Endodermal cell (in vitro differentiated cells): ENCODE results near the gene PPM1E. TPM values are rescaled to one million over a fixed set of nuclear protein-coding genes. Genes with fewer than 3 reads are reported as not detected.

ENCODE experiments used
- DNase-seq: peaks from one replicate; pipeline ENCODE4 v3.0.0-alpha.2; 2017
- H3K27ac ChIP-seq: 2 replicates; pipeline ENCODE4 v1.5.1; 2013; ENCODE audit warnings: mild to moderate bottlenecking, low read depth, low read length, moderate library complexity
- H3K27me3 ChIP-seq: 2 replicates; pipeline ENCODE4 v1.6.1; 2013; ENCODE audit warnings: mild to moderate bottlenecking, low read length, moderate library complexity; ENCODE audit not compliant: insufficient read depth, control insufficient read depth, poor library complexity, severe bottlenecking
- H3K36me3 ChIP-seq: 2 replicates; pipeline ENCODE4 v1.7.0; 2013; ENCODE audit warnings: mild to moderate bottlenecking, low read length, moderate library complexity; ENCODE audit not compliant: control insufficient read depth, insufficient read depth
- H3K4me1 ChIP-seq: one replicate; pipeline ENCODE4 v1.7.0; 2013; ENCODE audit warnings: low read length; ENCODE audit not compliant: control insufficient read depth, insufficient read depth
- H3K4me3 ChIP-seq: 2 replicates; pipeline ENCODE4 v1.5.1; 2013; ENCODE audit warnings: mild to moderate bottlenecking, low read length, moderate library complexity
- H3K9ac ChIP-seq: 2 replicates; pipeline ENCODE4 v1.6.1; 2013; ENCODE audit warnings: mild to moderate bottlenecking, low read length, moderate library complexity; ENCODE audit not compliant: poor library complexity, severe bottlenecking; ENCODE audit errors: extremely low read depth
- H3K9me3 ChIP-seq: 2 replicates; pipeline ENCODE4 v1.6.1; 2013; ENCODE audit warnings: mild to moderate bottlenecking, low read length, moderate library complexity; ENCODE audit not compliant: control insufficient read depth
- H3K27ac Mint-ChIP-seq: 2 replicates; pipeline ENCODE4 v1.8.0; 2020; ENCODE audit warnings: mixed read lengths
- H3K27me3 Mint-ChIP-seq: 2 replicates; pipeline ENCODE4 v1.8.0; 2021; ENCODE audit warnings: mild to moderate bottlenecking, mixed read lengths; ENCODE audit not compliant: insufficient read depth
- H3K36me3 Mint-ChIP-seq: 2 replicates; pipeline ENCODE4 v1.8.0; 2020; ENCODE audit warnings: low read depth, mixed read lengths
- H3K4me1 Mint-ChIP-seq: 2 replicates; pipeline ENCODE4 v1.8.0; 2020; ENCODE audit warnings: mixed read lengths
- H3K4me3 Mint-ChIP-seq: 2 replicates; pipeline ENCODE4 v1.8.0; 2020; ENCODE audit warnings: mild to moderate bottlenecking, moderate library complexity, mixed read lengths
- H3K9me3 Mint-ChIP-seq: 2 replicates; pipeline ENCODE4 v1.8.0; 2020; ENCODE audit warnings: mild to moderate bottlenecking, mixed read lengths
- WGBS, 2 experiments: methylation state at CpG; one replicate each; pipeline versions ENCODE4 v1.1.5 to v1.1.7; 2013; ENCODE audit warnings: missing lambda C conversion rate in 2 of 2, mixed read lengths in 1 of 2; ENCODE audit not compliant: insufficient coverage in 1 of 2, insufficient read length in 1 of 2; 5-methylcytosine and 5-hydroxymethylcytosine counted together
- total RNA-seq, 2 donors: library from RNA; stranded (reverse); fragmentation: NEBNext Ultra II Directional in 1 of 2; extraction: Animal tissue kit (Norgen Biotek cat#: 25700) in 1 of 2; gene quantifications; 2 replicates in 1 of 2; 3 replicates in 1 of 2; pipeline ENCODE4 v1.2.1, GENCODE V29; 2021
- TF ChIP-seq, protein P1 (sequence below): fragments of 200-600 bp; sonication (generic); conservative IDR thresholded peaks from 2 replicates; pipeline ENCODE4 v1.5.0; 2021; ENCODE audit warnings: antibody characterized with exemption, mild to moderate bottlenecking

Gene PPM1E
- total RNA-seq, 2 donors from 2014 or later = 1.4 to 2.2 TPM

DNA sequence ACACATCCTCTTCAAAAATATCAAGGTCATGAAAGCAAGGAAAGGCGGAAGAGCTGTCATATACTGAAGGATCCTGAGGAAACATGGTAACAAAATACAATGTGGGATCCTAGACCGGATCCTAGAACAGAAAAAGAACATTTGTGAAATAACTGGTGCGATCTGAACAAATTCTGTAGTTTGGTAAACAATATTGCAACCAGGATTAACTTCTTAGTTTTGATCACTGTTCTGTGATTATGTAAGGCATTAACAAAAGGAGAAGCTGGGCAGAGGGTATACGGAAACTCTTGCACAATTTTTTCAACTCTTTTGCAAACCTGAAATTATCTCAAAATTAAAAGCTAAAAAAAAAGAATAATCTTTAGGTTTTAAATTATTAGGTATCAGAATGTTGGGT, 241.3 kb downstream of the PPM1E start:
- no peak for DNase-seq
- Mint-ChIP-seq H3K27me3 (no peaks in the 10 kb centered on the region), H3K4me1 (peaks cover 6% of the 10 kb centered on the region), H3K4me3 (no peak overlapping the region), H3K36me3 (peaks cover 33% of the 10 kb centered on the region), H3K9me3 (no peaks in the 10 kb centered on the region), H3K27ac (no peak overlapping the region)
- Histone ChIP-seq H3K36me3 (peaks cover 31% of the 10 kb centered on the region), H3K4me1 (no peaks in the 10 kb centered on the region), H3K27me3 (no peaks in the 10 kb centered on the region), H3K4me3 (no peak overlapping the region), H3K9me3 (no peaks in the 10 kb centered on the region), H3K27ac (no peak overlapping the region), H3K9ac (no peak overlapping the region)
- TF ChIP-seq, protein P1, sequence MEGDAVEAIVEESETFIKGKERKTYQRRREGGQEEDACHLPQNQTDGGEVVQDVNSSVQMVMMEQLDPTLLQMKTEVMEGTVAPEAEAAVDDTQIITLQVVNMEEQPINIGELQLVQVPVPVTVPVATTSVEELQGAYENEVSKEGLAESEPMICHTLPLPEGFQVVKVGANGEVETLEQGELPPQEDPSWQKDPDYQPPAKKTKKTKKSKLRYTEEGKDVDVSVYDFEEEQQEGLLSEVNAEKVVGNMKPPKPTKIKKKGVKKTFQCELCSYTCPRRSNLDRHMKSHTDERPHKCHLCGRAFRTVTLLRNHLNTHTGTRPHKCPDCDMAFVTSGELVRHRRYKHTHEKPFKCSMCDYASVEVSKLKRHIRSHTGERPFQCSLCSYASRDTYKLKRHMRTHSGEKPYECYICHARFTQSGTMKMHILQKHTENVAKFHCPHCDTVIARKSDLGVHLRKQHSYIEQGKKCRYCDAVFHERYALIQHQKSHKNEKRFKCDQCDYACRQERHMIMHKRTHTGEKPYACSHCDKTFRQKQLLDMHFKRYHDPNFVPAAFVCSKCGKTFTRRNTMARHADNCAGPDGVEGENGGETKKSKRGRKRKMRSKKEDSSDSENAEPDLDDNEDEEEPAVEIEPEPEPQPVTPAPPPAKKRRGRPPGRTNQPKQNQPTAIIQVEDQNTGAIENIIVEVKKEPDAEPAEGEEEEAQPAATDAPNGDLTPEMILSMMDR = no peak
- WGBS, 2 experiments = 94 to 95% methylated on average over 3 to 4 of the region's 4 CpGs

DNA sequence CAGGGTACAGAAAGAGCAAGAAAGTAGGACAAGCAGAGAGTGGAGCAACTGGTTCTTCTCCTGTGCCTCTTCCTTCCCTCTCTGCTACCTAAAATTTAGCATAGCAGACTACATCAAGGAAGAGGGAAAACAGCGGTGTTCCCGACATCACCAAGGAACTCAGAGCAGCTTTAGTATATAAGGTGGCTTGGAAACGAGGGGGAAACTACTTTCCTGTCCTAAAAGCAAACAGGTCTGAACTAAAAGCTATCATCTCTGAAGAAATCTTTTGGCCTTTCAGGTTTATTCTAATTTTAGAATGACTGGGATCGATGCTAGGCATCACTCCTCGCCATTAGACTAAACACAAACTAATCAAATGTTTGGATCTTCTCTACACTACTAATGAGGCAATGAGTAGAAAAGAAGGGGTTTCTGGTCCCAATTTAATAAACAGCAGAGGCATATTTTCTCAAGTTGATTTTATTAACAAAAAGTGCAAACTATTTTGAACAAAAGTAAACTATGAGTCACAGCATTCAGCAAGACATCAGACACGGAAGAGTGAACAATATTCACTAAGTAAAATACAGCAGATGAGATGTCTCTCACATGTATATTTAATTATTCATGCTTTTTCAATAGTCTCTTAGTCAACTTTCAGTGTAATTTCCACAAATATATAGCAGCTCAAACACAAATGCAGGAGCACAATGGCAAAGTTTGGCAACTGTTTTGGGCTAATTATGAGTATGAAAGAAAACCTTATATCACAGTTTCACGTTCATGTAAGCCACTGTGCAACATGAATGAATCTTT, 242.3 kb downstream of the PPM1E start:
- no peak overlapping the region for H3K4me3 Mint-ChIP-seq
- peaks cover 29% of the 10 kb centered on the region for H3K36me3 Mint-ChIP-seq
- H3K4me1 Mint-ChIP-seq = peaks cover 6% of the 10 kb centered on the region
- no peaks in the 10 kb centered on the region for H3K27me3 Mint-ChIP-seq
- WGBS, 2 experiments = 93% methylated on average over 3 to 6 of the region's 7 CpGs
- Histone ChIP-seq H3K36me3 (peaks cover 31% of the 10 kb centered on the region), H3K4me3 (no peak overlapping the region), H3K9ac (no peak overlapping the region), H3K27me3 (no peaks in the 10 kb centered on the region), H3K27ac (no peak overlapping the region), H3K9me3 (no peaks in the 10 kb centered on the region), H3K4me1 (no peaks in the 10 kb centered on the region)
- TF ChIP-seq, protein P1 = no peak
- no peaks in the 10 kb centered on the region for H3K9me3 Mint-ChIP-seq
- DNase-seq = no peak
- H3K27ac Mint-ChIP-seq = no peak overlapping the region

DNA sequence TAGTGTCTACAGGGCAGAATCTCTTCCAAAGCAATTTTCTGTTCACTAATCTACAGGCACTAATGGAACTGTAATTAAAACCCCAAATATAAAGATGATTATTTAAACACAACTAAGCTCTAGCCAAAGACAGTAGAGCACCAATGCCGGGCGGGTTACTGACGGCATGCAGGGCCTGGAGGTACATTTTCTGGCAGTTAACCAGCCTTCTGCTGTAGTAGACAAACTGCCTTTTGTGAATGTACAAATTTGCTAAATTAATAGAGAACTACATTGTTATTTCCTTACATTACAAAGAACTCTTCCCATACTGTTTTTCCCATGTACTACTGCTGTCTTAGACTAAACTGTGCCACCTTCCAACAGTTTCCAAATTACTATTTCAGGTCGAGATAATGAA, 243.2 kb downstream of the PPM1E start:
- H3K9me3 ChIP-seq = no peaks in the 10 kb centered on the region
- no peaks in the 10 kb centered on the region for H3K27me3 ChIP-seq
- WGBS, 2 experiments = 89 to 98% methylated on average over 4 of the region's 4 CpGs
- TF ChIP-seq, protein P1 = no peak
- H3K4me3 Mint-ChIP-seq = no peak overlapping the region
- no peak overlapping the region for H3K4me3 ChIP-seq
- peaks cover 32% of the 10 kb centered on the region for H3K36me3 Mint-ChIP-seq
- peaks cover 31% of the 10 kb centered on the region for H3K36me3 ChIP-seq
- no peak overlapping the region for H3K27ac ChIP-seq
- H3K4me1 Mint-ChIP-seq = no peaks in the 10 kb centered on the region
- DNase-seq = no peak
- H3K9me3 Mint-ChIP-seq = no peaks in the 10 kb centered on the region
- no peaks in the 10 kb centered on the region for H3K27me3 Mint-ChIP-seq
- no peak overlapping the region for H3K9ac ChIP-seq
- H3K4me1 ChIP-seq = no peaks in the 10 kb centered on the region
- H3K27ac Mint-ChIP-seq = no peak overlapping the region
